ENCODE results near the gene GRK6. TPM values are rescaled to one million over a fixed set of nuclear protein-coding genes. Genes with fewer than 3 reads are reported as not detected.

GRK6 gene
- total RNA-seq, 2 donors from 2014 or later: 38.0 to 64.4 TPM

DNA sequence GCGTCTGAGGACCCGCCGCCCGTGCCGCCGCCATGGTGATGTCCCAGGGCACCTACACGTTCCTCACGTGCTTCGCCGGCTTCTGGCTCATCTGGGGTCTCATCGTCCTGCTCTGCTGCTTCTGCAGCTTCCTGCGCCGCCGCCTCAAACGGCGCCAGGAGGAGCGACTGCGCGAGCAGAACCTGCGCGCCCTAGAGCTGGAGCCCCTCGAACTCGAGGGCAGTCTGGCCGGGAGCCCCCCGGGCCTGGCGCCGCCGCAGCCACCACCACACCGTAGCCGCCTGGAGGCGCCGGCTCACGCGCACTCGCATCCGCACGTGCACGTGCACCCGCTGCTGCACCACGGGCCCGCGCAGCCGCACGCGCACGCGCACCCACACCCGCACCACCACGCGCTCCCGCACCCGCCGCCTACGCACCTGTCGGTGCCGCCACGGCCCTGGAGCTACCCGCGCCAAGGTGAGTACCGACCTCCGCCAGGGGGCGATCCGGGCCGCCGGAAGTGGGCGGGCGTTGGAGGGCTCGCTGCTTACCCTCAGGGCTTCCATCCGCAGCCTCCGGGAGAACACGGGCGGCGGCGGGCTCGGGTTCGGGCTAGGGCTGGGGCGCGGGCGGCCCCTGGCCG is 28.7 kb downstream of the GRK6 start:
- DNase-seq: peak; percentile 92
- TF ChIP-seq CTCF (IDR thresholded peaks at IDR 0.05): peak; percentile 67
- Histone ChIP-seq H3K4me3 (peak overlapping the region; percentile 52), H3K36me3 (no peaks in the 10 kb centered on the region), H3K27me3 (no peaks in the 10 kb centered on the region), H3K27ac (peak overlapping the region; percentile 82), H3K9ac (ENCODE audit: low read depth in 2 of 2, low read length in 2 of 2) (peak overlapping the region; percentile 74 to 82), H3K4me1 (peaks cover 7% of the 10 kb centered on the region), H3K9me3 (no peaks in the 10 kb centered on the region)
- intact Hi-C loops (cut with DNase I): loop anchor here (2.0 to 5.0 kb wide), 2 partner anchors 47 to 64 kb away; no protein-coding TSS in a partner anchor

DNA sequence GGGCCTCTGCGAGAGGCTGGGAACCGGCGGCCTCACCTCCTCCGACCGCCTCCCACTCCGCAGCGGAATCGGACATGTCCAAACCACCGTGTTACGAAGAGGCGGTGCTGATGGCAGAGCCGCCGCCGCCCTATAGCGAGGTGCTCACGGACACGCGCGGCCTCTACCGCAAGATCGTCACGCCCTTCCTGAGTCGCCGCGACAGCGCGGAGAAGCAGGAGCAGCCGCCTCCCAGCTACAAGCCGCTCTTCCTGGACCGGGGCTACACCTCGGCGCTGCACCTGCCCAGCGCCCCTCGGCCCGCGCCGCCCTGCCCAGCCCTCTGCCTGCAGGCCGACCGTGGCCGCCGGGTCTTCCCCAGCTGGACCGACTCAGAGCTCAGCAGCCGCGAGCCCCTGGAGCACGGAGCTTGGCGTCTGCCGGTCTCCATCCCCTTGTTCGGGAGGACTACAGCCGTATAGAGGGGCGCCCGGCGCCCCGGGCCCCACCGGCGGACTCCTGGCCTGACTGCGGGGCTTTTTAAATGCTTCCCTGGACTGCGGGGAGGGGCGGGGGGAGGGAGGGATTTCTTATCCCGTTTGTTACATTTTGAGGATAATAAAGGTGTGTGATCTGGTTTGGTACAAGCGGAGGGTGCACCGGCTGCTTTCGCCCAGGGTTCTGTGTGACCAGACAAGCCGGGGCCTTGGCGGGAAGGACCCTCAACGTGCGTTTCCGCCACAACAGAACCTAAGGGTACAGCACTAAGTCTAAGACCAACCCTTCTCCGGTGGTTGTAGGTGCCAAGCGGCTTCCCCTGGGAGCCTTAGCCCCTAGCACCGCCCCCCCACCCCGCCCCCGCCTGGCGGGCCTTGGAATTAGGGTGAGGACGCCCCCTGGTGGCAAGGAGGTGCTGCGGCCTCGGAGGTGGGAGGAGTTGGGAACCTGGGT is 29.4 kb downstream of the GRK6 start:
- H3K9ac ChIP-seq (ENCODE audit: low read depth in 2 of 2, low read length in 2 of 2): peak overlapping the region; percentile 74 to 82
- H3K36me3 ChIP-seq: no peaks in the 10 kb centered on the region
- H3K4me3 ChIP-seq: peak overlapping the region; percentile 52
- H3K27me3 ChIP-seq: no peaks in the 10 kb centered on the region
- peaks cover 7% of the 10 kb centered on the region for H3K4me1 ChIP-seq
- H3K27ac ChIP-seq: peak overlapping the region; percentile 82
- intact Hi-C loops (cut with DNase I): loop anchor here (2.0 to 5.0 kb wide), 2 partner anchors 46 to 65 kb away; no protein-coding TSS in a partner anchor
- peak; percentile 93 for TF ChIP-seq CTCF (IDR thresholded peaks at IDR 0.05)
- H3K9me3 ChIP-seq: no peaks in the 10 kb centered on the region
- peak; percentile 98 for DNase-seq

- Histone ChIP-seq H3K4me1 (peaks cover 7% of the 10 kb centered on the region), H3K27me3 (no peaks in the 10 kb centered on the region), H3K9me3 (no peaks in the 10 kb centered on the region), H3K36me3 (no peaks in the 10 kb centered on the region), H3K27ac (no peak overlapping the region), H3K4me3 (no peak overlapping the region), H3K9ac (ENCODE audit: low read depth in 2 of 2, low read length in 2 of 2) (peak overlapping the region in 1 of 2 donors; percentile 8)
- DNase-seq: no peak
- TF ChIP-seq CTCF (IDR thresholded peaks at IDR 0.05): no peak
- intact Hi-C loops (cut with DNase I): loop anchor here (5.0 kb wide), 1 partner anchor 46 kb away; no protein-coding TSS in a partner anchor
Measured at GRCh38 chr5:177456591-177456964, 30.1 kb downstream of the GRK6 start.

- peak; percentile 76 for DNase-seq
- peaks cover 7% of the 10 kb centered on the region for H3K4me1 ChIP-seq
- H3K9me3 ChIP-seq: no peaks in the 10 kb centered on the region
- no peaks in the 10 kb centered on the region for H3K27me3 ChIP-seq
- intact Hi-C loops (cut with DNase I): loop anchor here (5.0 kb wide), 1 partner anchor 45 kb away; no protein-coding TSS in a partner anchor
- H3K4me3 ChIP-seq: no peak overlapping the region
- no peaks in the 10 kb centered on the region for H3K36me3 ChIP-seq
- no peak overlapping the region for H3K9ac ChIP-seq (ENCODE audit: low read depth in 2 of 2, low read length in 2 of 2)
- TF ChIP-seq CTCF (IDR thresholded peaks at IDR 0.05): peak; percentile 45
- no peak overlapping the region for H3K27ac ChIP-seq
Measured at GRCh38 chr5:177456976-177457851, 30.7 kb downstream of the GRK6 start.
